ENCODE data around the gene ARHGAP42. TPM values are rescaled to one million over a fixed set of nuclear protein-coding genes. Genes with fewer than 3 reads are reported as not detected.

Gene ARHGAP42
- polyA plus RNA-seq, 1 donor (not counting 4 experiments of a cell fraction or from before 2014, with no cell fraction given): 5.5 TPM

DNA sequence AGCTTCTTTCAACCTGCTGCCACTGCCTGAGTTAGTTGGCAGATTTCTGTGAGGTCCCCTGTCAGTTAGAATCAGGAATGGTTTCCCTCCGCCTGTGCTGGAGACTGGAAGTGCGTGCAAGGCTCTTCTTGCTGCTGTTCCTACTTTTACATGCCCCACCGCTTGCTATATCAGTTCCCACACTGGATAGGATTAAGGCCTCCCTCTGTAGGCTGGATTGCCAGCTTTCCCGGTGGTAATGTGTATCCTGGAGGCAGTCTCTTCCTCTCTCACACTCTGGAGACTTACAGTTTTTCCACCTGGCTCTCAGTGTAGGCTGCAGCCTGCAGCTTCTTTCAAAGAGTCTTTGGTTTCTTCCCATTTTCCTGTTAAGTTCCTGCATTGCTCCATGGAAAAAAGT lies 66.5 kb downstream of the ARHGAP42 start:
- Histone ChIP-seq H3K9ac (ENCODE audit: control insufficient read depth, extremely low read depth, insufficient read depth, low read length) (no peak overlapping the region), H3K4me1 (ENCODE audit: control insufficient read depth, extremely low read depth, insufficient read depth, low read length) (peaks cover 17% of the 10 kb centered on the region), H4K20me1 (ENCODE audit: control insufficient read depth, extremely low read depth, insufficient read depth, low read length) (no peaks in the 10 kb centered on the region), H3K27me3 (ENCODE audit: control insufficient read depth, extremely low read depth, insufficient read depth, low read length) (no peaks in the 10 kb centered on the region), H3K9me1 (ENCODE audit: control insufficient read depth, extremely low read depth, insufficient read depth, low read length) (no peaks in the 10 kb centered on the region), H3K79me2 (ENCODE audit: control insufficient read depth, insufficient read depth, low read length) (no peaks in the 10 kb centered on the region), H2AFZ (ENCODE audit: control insufficient read depth, low read length) (peak overlapping the region; percentile 2), H3K9me3 (ENCODE audit: control insufficient read depth, low read depth, low read length) (peaks cover 8% of the 10 kb centered on the region), H3K27ac (ENCODE audit: control insufficient read depth, insufficient read depth, low read length) (no peak overlapping the region), H3K4me3 (ENCODE audit: control insufficient read depth in 2 of 3, extremely low read depth in 1 of 3, insufficient read depth in 2 of 3, low read depth in 1 of 3, low read length in 3 of 3) (no peak overlapping the region), H3K4me2 (ENCODE audit: control insufficient read depth, extremely low read depth, insufficient read depth, low read depth, low read length) (peak overlapping the region; percentile 33), H3K36me3 (ENCODE audit: control insufficient read depth in 2 of 2, extremely low read depth in 1 of 2, insufficient read depth in 2 of 2, low read length in 2 of 2) (no peaks in the 10 kb centered on the region)
- dilution Hi-C loops (cut with MboI; ENCODE audit: extremely low pct_ligation_motif_present, low sequenced_read_pairs): no loop called here
- FAIRE-seq: peak; percentile 71
- TF ChIP-seq, protein P1, sequence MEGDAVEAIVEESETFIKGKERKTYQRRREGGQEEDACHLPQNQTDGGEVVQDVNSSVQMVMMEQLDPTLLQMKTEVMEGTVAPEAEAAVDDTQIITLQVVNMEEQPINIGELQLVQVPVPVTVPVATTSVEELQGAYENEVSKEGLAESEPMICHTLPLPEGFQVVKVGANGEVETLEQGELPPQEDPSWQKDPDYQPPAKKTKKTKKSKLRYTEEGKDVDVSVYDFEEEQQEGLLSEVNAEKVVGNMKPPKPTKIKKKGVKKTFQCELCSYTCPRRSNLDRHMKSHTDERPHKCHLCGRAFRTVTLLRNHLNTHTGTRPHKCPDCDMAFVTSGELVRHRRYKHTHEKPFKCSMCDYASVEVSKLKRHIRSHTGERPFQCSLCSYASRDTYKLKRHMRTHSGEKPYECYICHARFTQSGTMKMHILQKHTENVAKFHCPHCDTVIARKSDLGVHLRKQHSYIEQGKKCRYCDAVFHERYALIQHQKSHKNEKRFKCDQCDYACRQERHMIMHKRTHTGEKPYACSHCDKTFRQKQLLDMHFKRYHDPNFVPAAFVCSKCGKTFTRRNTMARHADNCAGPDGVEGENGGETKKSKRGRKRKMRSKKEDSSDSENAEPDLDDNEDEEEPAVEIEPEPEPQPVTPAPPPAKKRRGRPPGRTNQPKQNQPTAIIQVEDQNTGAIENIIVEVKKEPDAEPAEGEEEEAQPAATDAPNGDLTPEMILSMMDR (optimal IDR thresholded peaks at IDR 0.05 in 1 of 3, IDR thresholded peaks at IDR 0.05 in 1 of 3, conservative IDR thresholded peaks at IDR 0.05 in 1 of 3; ENCODE audit: extremely low read depth in 1 of 3, insufficient read depth in 2 of 3, low read length in 3 of 3): no peak
- TF ChIP-seq EZH2 (IDR thresholded peaks at IDR 0.05; ENCODE audit: low read length): no peak
- DNase-seq (ENCODE audit: low read depth, low spot score): no peak

DNA sequence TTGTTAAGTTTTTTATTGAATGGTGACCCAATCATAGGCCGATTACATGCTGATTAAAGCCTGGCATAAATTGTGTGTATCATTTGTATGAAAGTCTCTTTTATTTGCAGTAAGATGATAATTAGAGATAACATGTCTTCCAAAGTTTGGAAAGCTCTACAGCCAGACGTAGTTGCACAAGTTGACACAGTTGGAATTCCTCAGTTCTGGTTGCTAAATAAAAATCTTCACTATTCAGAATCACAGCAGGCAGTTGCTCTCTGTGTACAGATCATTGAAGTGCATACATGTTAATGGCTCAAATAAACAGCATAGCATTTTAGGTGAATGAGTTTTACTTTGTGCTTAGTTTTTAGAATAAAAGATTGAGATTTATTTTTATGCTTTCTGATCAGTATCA lies 69.5 kb downstream of the ARHGAP42 start:
- TF ChIP-seq, protein P1 (optimal IDR thresholded peaks at IDR 0.05 in 1 of 3, IDR thresholded peaks at IDR 0.05 in 1 of 3, conservative IDR thresholded peaks at IDR 0.05 in 1 of 3; ENCODE audit: extremely low read depth in 1 of 3, insufficient read depth in 2 of 3, low read length in 3 of 3): no peak
- no peak for TF ChIP-seq EZH2 (IDR thresholded peaks at IDR 0.05; ENCODE audit: low read length)
- DNase-seq (ENCODE audit: low read depth, low spot score) (no peak), FAIRE-seq (no peak)
- Histone ChIP-seq H3K9ac (ENCODE audit: control insufficient read depth, extremely low read depth, insufficient read depth, low read length) (no peak overlapping the region), H3K36me3 (ENCODE audit: control insufficient read depth in 2 of 2, extremely low read depth in 1 of 2, insufficient read depth in 2 of 2, low read length in 2 of 2) (no peaks in the 10 kb centered on the region), H3K4me2 (ENCODE audit: control insufficient read depth, extremely low read depth, insufficient read depth, low read depth, low read length) (no peak overlapping the region), H3K9me1 (ENCODE audit: control insufficient read depth, extremely low read depth, insufficient read depth, low read length) (no peaks in the 10 kb centered on the region), H3K9me3 (ENCODE audit: control insufficient read depth, low read depth, low read length) (no peaks in the 10 kb centered on the region), H2AFZ (ENCODE audit: control insufficient read depth, low read length) (no peak overlapping the region), H3K27me3 (ENCODE audit: control insufficient read depth, extremely low read depth, insufficient read depth, low read length) (no peaks in the 10 kb centered on the region), H3K27ac (ENCODE audit: control insufficient read depth, insufficient read depth, low read length) (no peak overlapping the region), H4K20me1 (ENCODE audit: control insufficient read depth, extremely low read depth, insufficient read depth, low read length) (no peaks in the 10 kb centered on the region), H3K4me1 (ENCODE audit: control insufficient read depth, extremely low read depth, insufficient read depth, low read length) (peaks cover 17% of the 10 kb centered on the region), H3K4me3 (ENCODE audit: control insufficient read depth in 2 of 3, extremely low read depth in 1 of 3, insufficient read depth in 2 of 3, low read depth in 1 of 3, low read length in 3 of 3) (no peak overlapping the region), H3K79me2 (ENCODE audit: control insufficient read depth, insufficient read depth, low read length) (no peaks in the 10 kb centered on the region)
- dilution Hi-C loops (cut with MboI; ENCODE audit: extremely low pct_ligation_motif_present, low sequenced_read_pairs): no loop called here
